ENCODE measurements around the gene PLET1. TPM values are rescaled to one million over a fixed set of nuclear protein-coding genes. Genes with fewer than 3 reads are reported as not detected.

Gene PLET1
- total RNA-seq, 1 donor = not detected

GRCh38 chr11:112292188-112292587 lies 31.5 kb upstream of the PLET1 start:
- Histone ChIP-seq H3K27me3 (ENCODE audit: insufficient read depth, low read length) (no peaks in the 10 kb centered on the region), H3K9me3 (ENCODE audit: low read depth, low read length) (no peaks in the 10 kb centered on the region), H3K4me1 (ENCODE audit: insufficient read depth, low read length) (peaks cover 24% of the 10 kb centered on the region), H3K4me3 (ENCODE audit: low read length) (no peak overlapping the region)

GRCh38 chr11:112291191-112291590 lies 30.5 kb upstream of the PLET1 start:
- no peaks in the 10 kb centered on the region for H3K27me3 ChIP-seq (ENCODE audit: insufficient read depth, low read length)
- peaks cover 22% of the 10 kb centered on the region for H3K4me1 ChIP-seq (ENCODE audit: insufficient read depth, low read length)
- no peak overlapping the region for H3K4me3 ChIP-seq (ENCODE audit: low read length)
- no peaks in the 10 kb centered on the region for H3K9me3 ChIP-seq (ENCODE audit: low read depth, low read length)

GRCh38 chr11:112290493-112290850 lies 29.8 kb upstream of the PLET1 start:
- Histone ChIP-seq H3K9me3 (ENCODE audit: low read depth, low read length) (no peaks in the 10 kb centered on the region), H3K4me1 (ENCODE audit: insufficient read depth, low read length) (peaks cover 22% of the 10 kb centered on the region), H3K27me3 (ENCODE audit: insufficient read depth, low read length) (no peaks in the 10 kb centered on the region), H3K4me3 (ENCODE audit: low read length) (peak overlapping the region; percentile 38)

- Histone ChIP-seq H3K4me3 (ENCODE audit: low read length) (peak overlapping the region; percentile 38), H3K27me3 (ENCODE audit: insufficient read depth, low read length) (no peaks in the 10 kb centered on the region), H3K4me1 (ENCODE audit: insufficient read depth, low read length) (peaks cover 18% of the 10 kb centered on the region), H3K9me3 (ENCODE audit: low read depth, low read length) (no peaks in the 10 kb centered on the region)
These were observed 29.2 kb upstream of the PLET1 start for GRCh38 chr11:112289588-112290492.

- no peaks in the 10 kb centered on the region for H3K27me3 ChIP-seq (ENCODE audit: insufficient read depth, low read length)
- peaks cover 12% of the 10 kb centered on the region for H3K4me1 ChIP-seq (ENCODE audit: insufficient read depth, low read length)
- H3K9me3 ChIP-seq (ENCODE audit: low read depth, low read length) = no peaks in the 10 kb centered on the region
- H3K4me3 ChIP-seq (ENCODE audit: low read length) = no peak overlapping the region
These were observed 27.4 kb upstream of the PLET1 start for GRCh38 chr11:112288021-112288420.

GRCh38 chr11:112285841-112286311 lies 25.2 kb upstream of the PLET1 start:
- peaks cover 22% of the 10 kb centered on the region for H3K4me1 ChIP-seq (ENCODE audit: insufficient read depth, low read length)

GRCh38 chr11:112281726-112282125 lies 21.1 kb upstream of the PLET1 start:
- Histone ChIP-seq H3K4me1 (ENCODE audit: insufficient read depth, low read length) (peaks cover 21% of the 10 kb centered on the region), H3K4me3 (ENCODE audit: low read length) (no peak overlapping the region), H3K27me3 (ENCODE audit: insufficient read depth, low read length) (no peaks in the 10 kb centered on the region), H3K9me3 (ENCODE audit: low read depth, low read length) (no peaks in the 10 kb centered on the region)

More at GRCh38 chr11:112285841-112286311, 25.2 kb upstream of the PLET1 start:
- H3K27me3 ChIP-seq (ENCODE audit: insufficient read depth, low read length) = no peaks in the 10 kb centered on the region
- no peaks in the 10 kb centered on the region for H3K9me3 ChIP-seq (ENCODE audit: low read depth, low read length)
- no peak overlapping the region for H3K4me3 ChIP-seq (ENCODE audit: low read length)

- no peaks in the 10 kb centered on the region for H3K9me3 ChIP-seq (ENCODE audit: low read depth, low read length)
- H3K27me3 ChIP-seq (ENCODE audit: insufficient read depth, low read length) = no peaks in the 10 kb centered on the region
- peaks cover 21% of the 10 kb centered on the region for H3K4me1 ChIP-seq (ENCODE audit: insufficient read depth, low read length)
- H3K4me3 ChIP-seq (ENCODE audit: low read length) = peak overlapping the region; percentile 50
These were observed 19.8 kb upstream of the PLET1 start for GRCh38 chr11:112280268-112281126.

GRCh38 chr11:112279901-112280267 lies 19.2 kb upstream of the PLET1 start:
- peak overlapping the region; percentile 50 for H3K4me3 ChIP-seq (ENCODE audit: low read length)
- no peaks in the 10 kb centered on the region for H3K9me3 ChIP-seq (ENCODE audit: low read depth, low read length)
- H3K4me1 ChIP-seq (ENCODE audit: insufficient read depth, low read length) = peaks cover 21% of the 10 kb centered on the region
- no peaks in the 10 kb centered on the region for H3K27me3 ChIP-seq (ENCODE audit: insufficient read depth, low read length)

GRCh38 chr11:112278803-112279202 lies 18.1 kb upstream of the PLET1 start:
- Histone ChIP-seq H3K9me3 (ENCODE audit: low read depth, low read length) (no peaks in the 10 kb centered on the region), H3K4me3 (ENCODE audit: low read length) (no peak overlapping the region), H3K4me1 (ENCODE audit: insufficient read depth, low read length) (peaks cover 21% of the 10 kb centered on the region), H3K27me3 (ENCODE audit: insufficient read depth, low read length) (no peaks in the 10 kb centered on the region)

GRCh38 chr11:112277941-112278340 lies 17.3 kb upstream of the PLET1 start:
- Histone ChIP-seq H3K4me3 (ENCODE audit: low read length) (no peak overlapping the region), H3K27me3 (ENCODE audit: insufficient read depth, low read length) (no peaks in the 10 kb centered on the region), H3K4me1 (ENCODE audit: insufficient read depth, low read length) (peaks cover 21% of the 10 kb centered on the region), H3K9me3 (ENCODE audit: low read depth, low read length) (no peaks in the 10 kb centered on the region)

- no peaks in the 10 kb centered on the region for H3K27me3 ChIP-seq (ENCODE audit: insufficient read depth, low read length)
- no peaks in the 10 kb centered on the region for H3K9me3 ChIP-seq (ENCODE audit: low read depth, low read length)
- no peak overlapping the region for H3K4me3 ChIP-seq (ENCODE audit: low read length)
- peaks cover 20% of the 10 kb centered on the region for H3K4me1 ChIP-seq (ENCODE audit: insufficient read depth, low read length)
These were observed 16.4 kb upstream of the PLET1 start for GRCh38 chr11:112277029-112277428.

- Histone ChIP-seq H3K27me3 (ENCODE audit: insufficient read depth, low read length) (no peaks in the 10 kb centered on the region), H3K9me3 (ENCODE audit: low read depth, low read length) (no peaks in the 10 kb centered on the region), H3K4me3 (ENCODE audit: low read length) (no peak overlapping the region), H3K4me1 (ENCODE audit: insufficient read depth, low read length) (no peaks in the 10 kb centered on the region)
These were observed 13.5 kb upstream of the PLET1 start for GRCh38 chr11:112274007-112274783.

GRCh38 chr11:112273066-112273465 lies 12.4 kb upstream of the PLET1 start:
- no peaks in the 10 kb centered on the region for H3K27me3 ChIP-seq (ENCODE audit: insufficient read depth, low read length)
- H3K9me3 ChIP-seq (ENCODE audit: low read depth, low read length) = no peaks in the 10 kb centered on the region
- H3K4me3 ChIP-seq (ENCODE audit: low read length) = no peak overlapping the region
- H3K4me1 ChIP-seq (ENCODE audit: insufficient read depth, low read length) = no peaks in the 10 kb centered on the region

GRCh38 chr11:112271242-112271641 lies 10.6 kb upstream of the PLET1 start:
- H3K4me1 ChIP-seq (ENCODE audit: insufficient read depth, low read length) = no peaks in the 10 kb centered on the region
- no peaks in the 10 kb centered on the region for H3K9me3 ChIP-seq (ENCODE audit: low read depth, low read length)
- no peak overlapping the region for H3K4me3 ChIP-seq (ENCODE audit: low read length)
- no peaks in the 10 kb centered on the region for H3K27me3 ChIP-seq (ENCODE audit: insufficient read depth, low read length)
